ENCODE data around the gene USP37. TPM values are rescaled to one million over a fixed set of nuclear protein-coding genes. Genes with fewer than 3 reads are reported as not detected.

USP37 gene
- total RNA-seq, 1 donor from 2014 or later = 11.8 TPM

GRCh38 chr2:218458598-218458997 is 109.6 kb downstream of the USP37 start:
- H3K4me3 ChIP-seq = no peak overlapping the region
- H3K27me3 ChIP-seq = no peaks in the 10 kb centered on the region
- intact Hi-C loops (cut with DNase I) = no loop called here
- H3K27ac ChIP-seq = no peak overlapping the region
- TF ChIP-seq, protein P1, sequence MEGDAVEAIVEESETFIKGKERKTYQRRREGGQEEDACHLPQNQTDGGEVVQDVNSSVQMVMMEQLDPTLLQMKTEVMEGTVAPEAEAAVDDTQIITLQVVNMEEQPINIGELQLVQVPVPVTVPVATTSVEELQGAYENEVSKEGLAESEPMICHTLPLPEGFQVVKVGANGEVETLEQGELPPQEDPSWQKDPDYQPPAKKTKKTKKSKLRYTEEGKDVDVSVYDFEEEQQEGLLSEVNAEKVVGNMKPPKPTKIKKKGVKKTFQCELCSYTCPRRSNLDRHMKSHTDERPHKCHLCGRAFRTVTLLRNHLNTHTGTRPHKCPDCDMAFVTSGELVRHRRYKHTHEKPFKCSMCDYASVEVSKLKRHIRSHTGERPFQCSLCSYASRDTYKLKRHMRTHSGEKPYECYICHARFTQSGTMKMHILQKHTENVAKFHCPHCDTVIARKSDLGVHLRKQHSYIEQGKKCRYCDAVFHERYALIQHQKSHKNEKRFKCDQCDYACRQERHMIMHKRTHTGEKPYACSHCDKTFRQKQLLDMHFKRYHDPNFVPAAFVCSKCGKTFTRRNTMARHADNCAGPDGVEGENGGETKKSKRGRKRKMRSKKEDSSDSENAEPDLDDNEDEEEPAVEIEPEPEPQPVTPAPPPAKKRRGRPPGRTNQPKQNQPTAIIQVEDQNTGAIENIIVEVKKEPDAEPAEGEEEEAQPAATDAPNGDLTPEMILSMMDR (IDR thresholded peaks at IDR 0.05) = no peak
- H3K4me1 ChIP-seq = no peaks in the 10 kb centered on the region
- H3K36me3 ChIP-seq = peaks cover 23 to 57% of the 10 kb centered on the region in 2 donors
- H3K9me3 ChIP-seq = no peaks in the 10 kb centered on the region
- no peak for DNase-seq (ENCODE audit: low spot score in 2 of 2)

DNA sequence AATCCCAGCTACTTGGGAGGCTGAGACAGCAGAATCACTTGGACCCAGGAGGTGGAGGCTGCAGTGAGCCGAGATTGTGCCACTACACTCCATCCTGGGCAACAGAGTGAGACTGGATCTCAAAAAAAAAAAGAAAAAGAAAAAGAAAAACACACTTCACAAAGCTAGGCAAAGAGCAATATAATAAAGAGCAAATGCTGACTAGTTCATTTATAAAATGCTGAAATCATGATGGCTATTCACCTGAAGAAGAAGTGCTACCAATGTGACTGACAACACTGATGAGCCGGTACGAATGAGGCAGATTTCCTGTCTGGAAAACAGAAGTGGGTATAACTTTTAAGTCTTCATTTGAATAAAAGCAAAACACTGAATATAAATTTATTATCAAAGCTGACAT is 111.3 kb downstream of the USP37 start:
- TF ChIP-seq, protein P1 (IDR thresholded peaks at IDR 0.05) = no peak
- no peak overlapping the region for H3K4me3 ChIP-seq
- H3K27ac ChIP-seq = no peak overlapping the region
- DNase-seq (ENCODE audit: low spot score in 2 of 2) = no peak
- H3K4me1 ChIP-seq = no peaks in the 10 kb centered on the region
- H3K9me3 ChIP-seq = no peaks in the 10 kb centered on the region
- no peaks in the 10 kb centered on the region for H3K27me3 ChIP-seq
- intact Hi-C loops (cut with DNase I) = no loop called here
- H3K36me3 ChIP-seq = peaks cover 24 to 53% of the 10 kb centered on the region in 2 donors

- no peaks in the 10 kb centered on the region for H3K4me1 ChIP-seq
- peaks cover 37 to 55% of the 10 kb centered on the region in 2 donors for H3K36me3 ChIP-seq
- intact Hi-C loops (cut with DNase I) = no loop called here
- H3K4me3 ChIP-seq = no peak overlapping the region
- DNase-seq (ENCODE audit: low spot score in 2 of 2) = no peak
- H3K27me3 ChIP-seq = no peaks in the 10 kb centered on the region
- H3K27ac ChIP-seq = no peak overlapping the region
- TF ChIP-seq, protein P1 (IDR thresholded peaks at IDR 0.05) = no peak
- H3K9me3 ChIP-seq = no peaks in the 10 kb centered on the region
Measured at GRCh38 chr2:218452079-218452478, 116.1 kb downstream of the USP37 start.

DNA sequence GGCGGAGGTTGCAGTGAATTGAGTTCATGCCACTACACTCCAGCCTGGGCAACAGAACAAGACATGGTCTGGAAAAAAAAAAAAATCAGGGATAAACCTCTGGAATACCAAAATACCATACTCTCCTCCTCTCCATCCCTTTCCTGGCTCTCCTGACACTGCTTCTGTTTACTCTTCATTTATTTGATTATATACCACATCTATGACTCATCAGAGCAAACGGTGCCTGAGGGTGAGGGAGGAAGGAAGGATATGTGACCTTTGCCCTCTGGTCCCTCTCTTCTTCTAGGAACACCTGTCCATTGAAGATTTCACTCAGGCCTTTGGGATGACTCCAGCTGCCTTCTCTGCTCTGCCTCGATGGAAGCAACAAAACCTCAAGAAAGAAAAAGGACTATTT is 119.2 kb downstream of the USP37 start:
- no peak for DNase-seq (ENCODE audit: low spot score in 2 of 2)
- H3K36me3 ChIP-seq = peaks cover 17 to 29% of the 10 kb centered on the region in 2 donors
- H3K9me3 ChIP-seq = no peaks in the 10 kb centered on the region
- H3K27ac ChIP-seq = no peak overlapping the region
- H3K4me3 ChIP-seq = no peak overlapping the region
- intact Hi-C loops (cut with DNase I) = no loop called here
- H3K27me3 ChIP-seq = no peaks in the 10 kb centered on the region
- TF ChIP-seq, protein P1 (IDR thresholded peaks at IDR 0.05) = no peak
- no peaks in the 10 kb centered on the region for H3K4me1 ChIP-seq

- H3K36me3 ChIP-seq = peaks cover 13 to 21% of the 10 kb centered on the region in 2 donors
- TF ChIP-seq, protein P1 (IDR thresholded peaks at IDR 0.05) = no peak
- no peaks in the 10 kb centered on the region for H3K9me3 ChIP-seq
- DNase-seq (ENCODE audit: low spot score in 2 of 2) = no peak
- intact Hi-C loops (cut with DNase I) = no loop called here
- no peaks in the 10 kb centered on the region for H3K27me3 ChIP-seq
- H3K4me1 ChIP-seq = no peaks in the 10 kb centered on the region
- H3K27ac ChIP-seq = no peak overlapping the region
- no peak overlapping the region for H3K4me3 ChIP-seq
Measured at GRCh38 chr2:218447072-218447471, 121.1 kb downstream of the USP37 start.

- DNase-seq (ENCODE audit: low spot score in 2 of 2) = no peak
- intact Hi-C loops (cut with DNase I) = no loop called here
- H3K27ac ChIP-seq = no peak overlapping the region
- no peaks in the 10 kb centered on the region for H3K27me3 ChIP-seq
- H3K4me3 ChIP-seq = no peak overlapping the region
- H3K4me1 ChIP-seq = no peaks in the 10 kb centered on the region
- peaks cover 13 to 21% of the 10 kb centered on the region in 2 donors for H3K36me3 ChIP-seq
- TF ChIP-seq, protein P1 (IDR thresholded peaks at IDR 0.05) = no peak
- no peaks in the 10 kb centered on the region for H3K9me3 ChIP-seq
Measured at GRCh38 chr2:218446547-218446946, 121.6 kb downstream of the USP37 start.

Measured in ascending aorta (tissue), 2 donors.